ENCODE results near the gene GCK.

The GCK gene

DNA sequence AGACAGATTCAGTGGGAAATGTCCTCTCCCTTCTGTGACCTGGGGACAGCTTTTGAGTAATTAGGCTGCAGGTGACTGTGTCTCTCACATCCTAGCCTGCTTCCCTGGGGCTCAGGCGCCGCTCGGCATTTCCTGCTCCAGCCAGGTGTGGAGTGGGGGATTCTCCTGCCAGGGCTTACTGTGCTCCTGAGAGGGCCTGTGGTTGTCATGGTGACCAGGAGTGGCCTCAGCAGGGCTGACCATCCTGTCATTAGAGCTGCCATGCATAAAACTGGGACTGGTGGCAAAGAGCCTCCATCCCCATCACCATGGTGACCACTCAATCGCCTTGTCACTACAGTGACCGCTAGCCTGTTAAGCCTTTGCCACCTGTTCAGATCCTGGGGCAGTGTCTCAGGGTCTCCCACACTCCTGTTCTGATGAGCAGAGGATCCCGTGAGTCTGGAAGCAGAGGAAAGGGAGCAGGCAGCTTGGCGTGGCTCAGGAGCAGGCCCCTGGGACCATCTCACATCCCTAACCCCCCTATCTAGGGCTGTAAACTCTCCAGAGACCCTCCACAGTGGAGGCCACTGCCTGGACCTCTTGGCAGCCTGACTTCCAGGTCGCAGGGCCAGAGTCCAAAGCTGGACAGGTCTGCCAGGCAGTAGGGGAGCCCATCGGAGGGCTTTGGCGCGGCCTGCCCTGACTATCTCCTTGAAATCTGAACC is at the start of gene GCK:
GCK (minus strand) TSS at position 154 of the 707 bp plus-strand sequence. CDS start 486 bp downstream, outside the sequence.
- DNase-seq (ENCODE audit: low spot score), result no peak

DNA sequence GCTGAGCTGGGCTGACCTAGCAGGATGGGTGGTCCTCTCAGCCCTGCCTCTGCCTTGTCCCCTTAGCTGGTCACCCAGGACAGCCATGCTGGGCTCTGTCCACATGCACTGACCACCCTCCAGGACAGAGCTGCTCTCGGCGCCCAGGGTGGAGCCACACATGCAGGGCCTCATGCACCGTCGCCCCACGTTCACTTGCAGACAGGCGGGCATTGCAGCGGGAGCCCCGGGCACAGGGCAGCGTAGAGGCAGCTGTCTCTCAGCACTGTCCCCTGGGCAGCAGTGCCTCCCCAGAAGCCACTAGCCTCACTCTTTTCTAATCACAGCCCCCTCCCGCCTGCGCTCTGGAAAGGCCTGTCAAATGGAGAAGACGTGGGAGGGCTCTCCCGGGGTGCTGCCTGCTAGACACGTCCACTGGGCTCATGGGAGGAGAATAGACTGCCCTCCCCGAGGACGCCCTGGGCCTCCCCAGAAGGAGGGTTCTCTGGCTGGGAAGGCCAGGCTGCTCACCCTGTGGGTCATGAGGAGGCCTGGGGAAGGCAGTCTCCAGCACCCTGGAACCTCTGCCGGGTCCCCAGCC is 49.0 kb upstream of the GCK start:
- DNase-seq (ENCODE audit: low spot score), result no peak

DNA sequence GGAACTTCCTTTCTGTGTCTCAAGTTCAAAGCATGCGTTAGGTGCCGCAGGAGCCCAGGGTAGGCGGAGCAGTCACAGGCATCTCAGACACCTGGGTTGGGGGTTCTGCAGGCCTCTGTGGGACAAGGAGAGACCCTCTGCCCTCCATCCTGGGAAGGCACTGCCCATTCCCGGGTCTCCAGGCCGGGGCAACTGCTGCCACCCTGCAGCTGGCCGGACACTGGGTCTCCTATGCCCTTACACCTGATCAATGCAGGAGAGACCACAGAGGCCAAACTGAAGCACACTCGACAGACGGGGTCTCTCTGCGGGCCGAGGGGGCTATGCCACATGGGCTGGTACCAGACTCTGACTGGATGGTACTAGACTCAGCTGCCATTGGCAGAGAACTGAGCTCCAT is 48.5 kb upstream of the GCK start:
- DNase-seq (ENCODE audit: low spot score), result no peak

DNA sequence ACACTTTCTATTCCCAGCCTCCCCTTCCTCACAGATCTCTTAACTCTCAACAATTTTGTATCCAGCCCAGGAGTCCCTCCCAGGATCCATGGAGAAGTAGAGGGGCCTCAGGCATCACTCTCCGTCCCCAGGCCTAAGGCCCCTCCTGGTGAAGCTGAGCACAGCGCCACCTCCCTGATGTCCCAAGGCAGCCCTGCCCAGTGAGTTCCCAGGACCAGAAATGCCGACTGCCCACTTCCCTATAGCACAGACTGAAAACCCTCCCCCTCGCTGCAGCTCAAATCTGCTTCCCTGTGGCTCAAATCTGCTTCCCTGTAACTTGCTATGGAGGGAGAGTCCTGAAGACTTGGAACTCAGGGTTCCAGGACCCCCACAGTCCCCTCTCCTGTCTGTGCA is 47.1 kb upstream of the GCK start:
- DNase-seq (ENCODE audit: low spot score), result no peak

DNA sequence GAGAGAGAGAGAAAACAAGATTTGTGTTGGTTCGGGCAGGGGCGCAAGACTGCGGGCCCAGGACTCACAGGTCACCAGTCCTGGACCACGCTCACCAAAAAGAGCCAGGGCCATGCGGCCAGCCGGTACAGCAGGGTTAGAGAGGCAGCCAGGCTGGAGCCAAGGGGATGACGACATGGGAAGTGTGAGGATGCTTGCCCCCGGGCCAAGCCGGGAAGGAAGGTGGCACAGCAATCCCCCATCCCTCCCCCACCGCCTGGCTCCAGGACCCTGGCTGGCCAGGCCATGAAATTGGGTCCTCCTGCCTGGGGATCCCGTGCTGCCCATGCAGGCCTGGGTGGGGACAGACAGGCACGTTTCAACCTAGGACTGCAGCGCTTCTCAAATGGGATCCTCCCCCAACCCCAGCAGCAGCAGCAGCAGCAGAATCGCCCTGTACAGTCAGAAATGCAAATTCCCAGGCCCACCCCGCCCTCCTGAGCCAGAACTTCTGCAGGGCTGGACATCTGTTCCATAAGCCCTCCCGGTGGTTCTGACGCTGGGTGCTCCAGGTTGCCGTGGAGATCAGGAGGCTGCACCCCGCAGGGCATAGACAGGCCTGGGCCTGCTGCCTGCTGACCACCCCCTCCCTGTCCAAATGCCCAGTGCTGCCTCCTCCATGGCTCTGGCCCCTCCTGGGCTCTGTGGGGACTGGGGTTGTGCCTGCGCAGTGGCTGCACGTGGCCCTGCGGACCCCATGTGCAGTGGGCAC is 46.5 kb upstream of the GCK start:
- DNase-seq (ENCODE audit: low spot score), result no peak

DNA sequence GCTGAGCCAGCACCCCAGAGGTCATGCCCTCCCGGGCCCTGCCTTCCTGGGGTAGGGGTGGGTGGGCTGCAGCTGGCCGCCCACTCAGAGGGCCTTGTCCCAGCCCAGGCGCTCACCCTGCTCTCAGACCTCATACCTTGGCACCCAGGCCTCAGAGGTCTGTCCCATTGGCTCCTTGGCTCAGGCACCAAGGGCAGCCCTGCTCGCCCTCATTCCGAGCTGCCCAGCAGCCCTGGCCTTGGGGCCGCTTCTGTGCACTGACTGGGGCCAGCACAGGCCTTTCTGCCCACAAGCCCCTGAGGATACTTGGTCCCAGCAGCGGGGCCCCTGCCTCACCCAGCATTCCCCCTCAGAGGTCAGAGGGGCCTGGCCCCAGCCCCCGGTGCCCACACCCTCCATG is 45.8 kb upstream of the GCK start:
- DNase-seq (ENCODE audit: low spot score), result no peak

DNA sequence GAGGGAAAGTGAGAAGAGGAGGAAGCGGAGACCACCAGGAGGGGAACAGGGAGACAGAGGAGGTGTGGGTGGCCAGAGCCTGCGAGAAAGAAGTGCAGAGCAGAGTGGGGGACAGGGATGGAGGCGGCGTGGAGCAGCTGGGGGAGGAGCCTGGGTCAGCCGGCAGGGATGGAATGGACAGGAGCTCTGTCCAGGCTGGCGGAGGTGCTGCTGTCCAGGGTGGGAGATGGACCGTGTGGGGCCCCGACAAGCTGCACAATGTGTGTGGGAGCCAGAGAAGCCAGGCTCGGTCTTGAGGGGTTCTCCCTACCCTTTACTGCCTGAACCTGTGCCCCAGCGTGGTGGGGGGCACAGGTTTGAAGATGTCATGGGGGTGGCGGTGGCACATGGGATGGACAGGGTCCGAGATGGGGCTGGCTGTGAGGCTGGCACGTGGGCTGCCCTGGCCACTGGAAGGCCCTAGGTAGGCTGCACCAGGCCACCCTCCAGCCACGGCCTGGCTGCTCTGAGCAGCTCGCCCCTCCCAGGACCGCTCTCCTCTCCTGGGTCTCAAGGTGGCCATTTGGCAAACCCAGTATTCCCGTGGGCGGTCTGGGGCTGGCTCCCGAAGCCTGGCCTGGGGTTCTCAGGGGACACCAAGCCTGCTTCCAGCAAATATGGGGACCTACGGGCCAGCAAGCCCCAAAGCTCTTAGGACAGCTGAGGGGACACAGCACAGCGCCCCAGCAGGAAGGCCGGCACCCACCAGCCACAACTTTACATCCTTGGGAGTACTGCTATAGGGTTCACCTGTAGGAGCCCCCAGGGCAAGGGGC is 43.9 kb upstream of the GCK start:
- DNase-seq (ENCODE audit: low spot score), result no peak

DNA sequence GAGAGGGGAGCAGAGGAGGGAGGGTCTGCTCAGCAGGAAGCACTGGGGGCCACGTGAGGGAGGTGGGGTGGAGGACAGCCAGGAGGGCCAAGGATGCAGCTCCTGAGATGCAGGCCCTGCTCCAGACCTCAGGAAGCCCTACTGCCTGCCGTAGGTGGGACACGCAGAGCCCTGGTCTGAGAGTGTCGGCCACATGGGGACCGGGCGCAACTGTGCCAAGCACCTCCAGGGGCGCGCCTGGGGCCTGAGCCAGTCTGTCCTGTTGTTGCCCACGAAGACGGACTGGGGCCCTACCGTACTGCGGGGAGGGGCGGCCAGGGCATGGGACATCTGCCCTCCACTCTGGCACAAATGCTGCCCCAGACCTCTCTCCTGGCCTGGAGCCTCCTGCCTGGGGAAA is 43.2 kb upstream of the GCK start:
- no peak for DNase-seq (ENCODE audit: low spot score)

DNA sequence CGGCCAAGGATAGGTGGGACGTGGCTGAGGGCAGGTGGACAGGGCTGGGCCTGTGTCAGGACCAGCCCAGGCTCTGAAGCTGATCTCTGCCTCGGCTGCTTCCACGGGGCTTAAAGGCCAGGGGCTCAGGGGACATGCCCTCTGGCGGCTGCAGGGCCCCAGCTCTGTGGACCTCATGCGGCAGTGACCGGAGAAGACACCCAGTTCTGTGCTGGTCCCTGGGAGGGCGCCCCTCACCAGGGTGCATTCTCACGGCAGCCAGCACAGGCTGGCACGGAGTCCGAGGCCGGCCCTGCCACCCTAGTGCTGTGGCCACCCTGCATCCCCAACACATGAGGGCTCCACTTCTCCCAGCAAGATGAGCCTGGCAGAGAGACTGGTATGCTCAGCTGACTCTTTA is 41.8 kb upstream of the GCK start:
- DNase-seq (ENCODE audit: low spot score), result no peak

DNA sequence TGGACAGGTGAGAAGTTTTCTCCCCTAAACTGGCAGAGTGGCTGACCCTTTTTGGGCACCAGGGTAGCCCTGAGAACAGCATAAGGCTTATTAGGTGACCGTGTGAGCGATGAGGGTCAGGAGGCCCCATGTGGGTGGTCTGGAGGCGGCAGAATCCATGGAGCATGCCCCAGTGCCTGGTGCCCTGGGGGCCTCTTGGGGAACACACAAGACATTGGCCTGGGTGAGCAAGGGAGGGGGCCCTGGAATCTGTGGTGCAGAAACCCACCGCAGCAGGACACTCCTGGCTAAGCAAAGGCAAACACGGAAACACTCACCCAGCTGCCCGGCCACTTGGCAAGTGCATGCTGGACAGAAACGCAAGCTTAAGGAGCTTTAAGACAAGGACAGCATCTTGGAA is 41.0 kb upstream of the GCK start:
- DNase-seq (ENCODE audit: low spot score), result no peak

DNA sequence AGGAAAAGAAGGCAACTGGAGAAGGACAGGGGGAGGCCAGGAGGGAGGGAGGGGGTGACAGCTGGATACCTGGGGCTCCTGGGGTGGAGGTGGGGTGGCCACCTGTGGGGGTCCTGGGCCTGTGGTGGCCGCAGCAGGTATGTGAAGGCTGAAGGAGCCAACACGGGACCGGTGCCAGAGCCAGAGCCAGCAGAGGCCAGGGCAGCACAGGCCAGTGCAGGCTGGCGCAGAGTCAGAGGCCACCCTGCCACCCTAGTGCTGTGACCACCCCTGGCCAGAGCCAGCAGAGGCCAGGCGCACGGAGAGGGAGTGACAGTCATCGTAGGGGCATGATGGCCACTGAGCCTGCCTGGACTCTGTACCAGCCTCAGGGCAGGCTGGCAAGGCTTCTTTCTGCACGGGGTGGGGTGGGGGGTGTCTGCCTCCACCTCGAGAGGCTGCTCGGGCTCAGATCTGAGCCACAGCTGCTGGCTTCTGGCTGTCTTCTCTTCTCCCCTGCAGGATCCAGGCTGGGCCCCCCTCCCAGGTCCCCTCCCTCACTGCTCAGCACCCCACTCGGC is 40.4 kb upstream of the GCK start:
- DNase-seq (ENCODE audit: low spot score), result no peak

DNA sequence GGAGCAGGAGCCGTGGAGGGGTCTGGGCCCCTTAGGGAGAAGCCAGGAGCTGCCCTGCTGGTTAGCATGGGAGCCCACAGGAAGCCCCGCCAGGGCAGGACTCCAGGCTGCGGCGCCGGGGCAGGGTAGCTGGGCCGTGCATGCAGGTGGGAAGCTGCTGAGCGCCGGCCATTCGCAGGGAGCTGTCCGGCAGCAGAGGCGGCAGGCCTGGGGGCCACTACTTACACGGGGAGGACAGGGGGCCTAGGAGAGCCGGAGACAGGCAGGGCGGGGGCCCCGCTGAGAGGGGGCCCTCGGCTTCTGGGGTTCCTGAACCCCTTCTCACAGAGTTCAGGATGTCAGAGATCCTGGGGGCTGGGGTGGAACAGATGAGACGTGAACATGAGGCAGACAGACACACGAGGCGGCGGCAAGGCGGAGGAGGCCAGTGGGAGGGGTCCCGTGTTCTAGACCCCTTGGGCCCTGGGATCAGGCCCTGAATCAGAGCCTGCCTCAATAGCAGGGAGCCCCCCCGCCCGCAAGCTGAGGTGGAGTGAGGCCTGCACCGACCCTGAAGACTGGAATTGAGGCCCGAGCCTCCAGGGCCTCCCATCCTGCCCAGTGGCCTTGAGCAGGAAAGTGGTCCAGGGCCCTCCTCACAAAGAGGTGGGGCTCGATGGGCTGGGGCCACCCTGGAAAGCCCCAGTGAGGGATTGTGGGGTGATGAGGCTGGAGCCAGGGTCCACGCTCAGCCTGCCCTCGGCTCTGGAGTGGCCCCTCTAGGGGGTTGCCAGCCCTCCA is 39.5 kb upstream of the GCK start:
- no peak for DNase-seq (ENCODE audit: low spot score)

DNA sequence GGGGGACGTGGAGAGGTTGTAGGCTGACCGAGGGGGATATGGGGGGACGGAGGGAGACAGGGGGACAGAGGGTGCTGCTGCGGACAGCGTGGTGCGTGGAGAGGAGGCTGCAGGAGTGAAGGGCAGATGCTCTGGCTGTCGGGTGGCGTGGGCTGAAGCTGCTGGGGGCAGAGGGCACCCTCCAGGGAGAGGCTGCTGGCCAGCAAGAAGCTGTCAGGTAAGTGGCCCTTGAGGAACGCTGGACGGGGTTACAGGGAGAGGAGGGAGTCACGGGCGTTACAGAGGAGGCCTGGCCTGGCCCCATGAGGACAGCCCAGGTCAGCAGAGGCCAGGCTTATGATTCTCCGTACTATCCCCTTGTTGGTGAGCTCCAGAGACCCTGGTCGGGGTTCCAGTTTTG is 38.7 kb upstream of the GCK start:
- DNase-seq (ENCODE audit: low spot score), result no peak

DNA sequence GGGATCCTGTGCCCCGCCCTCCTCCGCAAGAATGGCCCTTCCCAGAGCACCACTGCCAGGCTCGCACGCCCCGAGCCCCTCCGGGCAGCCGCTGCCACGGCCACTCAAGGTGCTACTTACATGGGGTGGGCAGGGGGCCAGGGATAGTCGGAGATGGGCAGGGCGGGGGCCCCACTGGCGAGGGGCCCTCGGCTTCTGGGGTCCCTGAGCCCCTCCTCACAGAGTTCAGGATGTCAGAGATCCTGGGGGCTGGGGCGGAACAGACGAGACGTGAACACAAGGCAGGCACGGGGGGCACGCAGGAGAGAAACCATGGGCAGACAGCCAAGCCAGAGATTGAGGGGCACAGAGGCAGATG is 37.1 kb upstream of the GCK start:
- no peak for DNase-seq (ENCODE audit: low spot score)

DNA sequence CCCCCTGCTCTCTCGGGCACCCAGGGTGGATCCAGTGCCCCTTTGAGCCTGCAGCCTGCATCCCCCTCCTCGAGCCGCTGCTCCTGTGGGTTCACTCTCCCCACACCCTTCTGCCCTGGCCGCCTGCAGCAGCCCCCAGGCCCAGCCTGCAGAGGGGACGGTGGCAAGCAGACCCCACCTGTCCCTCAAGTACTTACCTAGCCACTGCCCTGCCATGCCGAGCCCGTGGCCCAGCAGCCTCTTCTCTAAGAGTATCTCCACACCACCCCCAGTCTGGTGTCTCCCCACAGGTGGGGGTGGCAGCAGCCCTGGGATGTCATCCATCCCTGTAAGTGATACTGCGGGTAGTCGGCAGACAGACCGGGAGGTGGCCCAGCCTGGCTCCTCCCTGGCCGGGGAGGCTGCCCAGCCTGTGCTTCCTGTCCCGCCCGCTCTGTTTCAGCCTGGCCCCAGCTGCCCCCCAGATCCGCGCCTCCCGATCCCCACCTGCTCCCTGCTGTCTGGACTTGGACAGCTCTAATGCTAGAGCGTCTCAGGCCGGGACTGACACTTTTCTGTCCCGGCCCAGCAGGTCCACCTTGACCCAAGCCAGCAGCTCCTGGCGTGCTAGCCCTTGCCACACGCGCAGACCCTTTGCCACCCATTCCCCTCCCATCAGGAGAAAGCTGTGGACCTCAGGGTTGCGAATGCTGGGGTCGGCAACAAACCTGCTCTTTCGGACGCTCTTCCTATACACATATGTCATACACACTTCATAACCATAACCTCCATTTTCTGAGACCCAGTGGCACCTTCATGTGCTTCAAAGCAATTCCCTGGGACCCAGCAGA is 36.5 kb upstream of the GCK start:
- no peak for DNase-seq (ENCODE audit: low spot score)

DNA sequence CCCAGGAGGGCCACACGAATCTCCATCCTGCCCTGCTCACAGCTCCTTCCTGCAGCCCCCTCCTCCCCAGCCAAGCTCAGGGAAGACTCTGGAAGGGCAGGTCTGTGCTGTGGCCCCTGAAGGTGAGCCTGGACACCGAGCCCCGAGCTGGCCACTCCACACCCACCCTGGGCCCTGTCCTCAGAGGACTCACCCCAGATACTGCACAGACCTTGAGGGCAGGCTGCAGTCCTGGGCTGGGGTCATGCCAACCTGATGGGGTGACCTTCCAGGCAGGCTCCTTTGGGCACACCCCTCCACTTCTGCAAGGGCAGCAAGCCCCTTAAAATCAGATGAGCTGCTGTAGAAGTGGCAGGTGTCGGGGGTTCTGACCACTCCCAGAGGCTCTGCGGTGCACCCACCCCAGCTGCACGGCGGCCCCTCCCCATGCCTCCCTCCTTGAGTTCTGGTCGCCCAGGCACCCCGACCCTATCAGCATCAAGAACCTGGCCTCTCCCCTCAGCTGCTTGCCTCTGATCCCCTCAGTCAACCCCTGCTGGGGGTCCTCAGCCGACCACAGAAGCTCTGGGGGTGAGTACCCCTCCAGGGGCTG is 35.8 kb upstream of the GCK start:
- DNase-seq (ENCODE audit: low spot score), result no peak

DNA sequence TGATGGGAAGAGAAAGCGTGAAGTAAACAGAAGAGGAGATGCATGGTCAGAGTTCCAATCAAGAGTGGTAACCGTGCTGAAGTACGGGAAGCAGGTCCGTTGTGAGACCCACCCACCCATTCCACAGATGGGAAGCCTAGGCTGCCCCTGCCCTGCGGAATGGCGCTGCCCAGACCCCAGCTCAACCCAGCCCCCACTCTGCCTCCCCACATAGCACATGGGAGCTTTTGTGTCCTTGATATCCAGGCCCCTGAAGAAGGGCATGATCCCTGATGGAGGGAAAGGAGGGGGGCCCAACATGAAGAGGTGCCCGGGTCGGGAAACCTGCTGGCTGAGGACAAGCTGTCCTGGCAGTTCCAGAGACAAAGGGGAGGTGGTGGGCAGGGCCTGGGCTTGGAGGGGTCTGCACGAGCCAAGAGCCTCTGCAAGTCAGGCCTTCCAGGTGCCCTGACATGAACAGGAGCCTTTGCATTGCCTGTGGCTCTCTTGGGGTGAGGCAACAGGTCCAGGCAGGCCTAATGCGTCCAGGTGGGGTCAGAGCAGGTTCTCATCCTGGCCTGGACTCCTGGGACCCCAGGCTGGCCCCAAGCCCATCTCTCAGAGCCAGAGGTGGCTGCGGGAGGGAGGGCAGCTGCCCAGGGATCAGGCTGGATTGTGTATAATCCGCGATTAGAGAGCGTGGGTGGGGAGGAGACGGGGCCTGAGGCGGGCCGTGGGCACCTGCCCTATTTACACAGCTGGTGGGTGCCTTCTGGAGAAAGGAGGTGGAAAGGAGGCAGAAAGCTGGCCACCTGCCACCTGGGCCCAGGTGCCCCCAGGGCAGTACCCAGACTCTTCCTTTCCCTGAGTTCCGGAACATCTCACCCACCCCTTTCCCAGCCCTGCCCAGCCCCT is 35.1 kb upstream of the GCK start:
- DNase-seq (ENCODE audit: low spot score), result no peak

DNA sequence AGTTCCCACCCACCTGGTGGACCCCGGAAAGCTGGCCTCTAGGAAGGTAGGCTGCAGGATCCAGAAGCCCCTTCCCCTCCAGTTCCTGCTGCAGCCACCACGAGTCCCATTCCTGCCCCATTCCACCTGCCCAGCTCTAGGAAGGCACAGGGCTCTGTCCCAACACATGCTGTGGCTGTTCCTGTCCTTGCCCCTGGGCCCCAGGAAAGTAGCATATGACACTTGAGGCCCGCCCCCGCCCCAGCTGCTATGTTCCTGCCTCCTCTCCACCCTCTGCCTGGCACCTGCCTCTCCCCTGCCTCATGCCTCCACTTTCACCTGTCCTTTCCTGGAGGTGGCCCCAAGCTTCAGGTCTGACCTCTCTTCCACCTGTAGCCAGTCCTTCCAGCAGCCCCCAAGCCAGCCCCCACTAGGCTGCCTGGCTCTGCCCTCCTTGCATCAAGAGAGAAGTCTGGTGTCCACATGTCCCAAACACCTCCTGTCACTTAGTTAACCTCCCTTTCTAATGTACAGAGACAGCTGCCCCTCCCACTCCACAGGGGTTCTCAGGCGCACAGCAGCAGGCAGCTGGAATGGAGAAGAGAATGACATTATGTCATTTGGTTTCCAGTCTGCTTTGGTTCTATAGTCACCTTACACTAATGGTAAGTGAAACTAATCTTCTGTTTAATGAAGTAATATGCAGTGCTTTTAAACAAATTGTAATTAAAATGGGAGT is 34.3 kb upstream of the GCK start:
- DNase-seq (ENCODE audit: low spot score), result no peak

All from CD4-positive, alpha-beta T cell treated with Interleukin-6 at 100 ng/mL for 8 hours (primary cell).